Adrenal gland (tissue), 12 donors: Measurements from ENCODE around the gene LAMA5. TPM values are rescaled to one million over a fixed set of nuclear protein-coding genes. Genes with fewer than 3 reads are reported as not detected.
A peak's percentile ranks its signal among the peaks of the same experiment; 100 is the strongest.

Experiments used
- DNase-seq, 7 donors: peaks; one replicate each; pipeline ENCODE4 v3.0.0-alpha.2; 2019 to 2020
- H3K27ac ChIP-seq, 5 donors: fragments of 200-600 bp; sonication (generic) in 4 of 5; 1 replicate in 3 of 5; 2 replicates in 2 of 5; pipeline versions ENCODE4 v1.5.1 to v1.8.0; 2016 to 2020; ENCODE audit warnings: mild to moderate bottlenecking in 1 of 5
- H3K27me3 ChIP-seq: fragments of 200-600 bp; 2 replicates; pipeline ENCODE4 v1.8.0; 2021
- H3K36me3 ChIP-seq, 2 donors: fragments of 200-600 bp; replicated peaks in 1 of 2; 1 replicate in 1 of 2; 2 replicates in 1 of 2; pipeline versions ENCODE4 v1.5.1 to v1.8.0; 2018 to 2022
- H3K4me1 ChIP-seq, 2 donors: fragments of 200-600 bp; replicated peaks in 1 of 2; 1 replicate in 1 of 2; 2 replicates in 1 of 2; pipeline versions ENCODE4 v1.5.1 to v1.8.0; 2018 to 2021
- H3K4me3 ChIP-seq, 4 donors: fragments of 200-600 bp; sonication (generic) in 3 of 4; one replicate each; pipeline ENCODE4 v1.5.1; 2016 to 2018
- H3K9me3 ChIP-seq, 3 donors: fragments of 200-600 bp; sonication (generic) in 1 of 3; replicated peaks in 1 of 3; 1 replicate in 2 of 3; 2 replicates in 1 of 3; pipeline versions ENCODE4 v1.5.1 to v1.8.0; 2016 to 2021
- POLR2A ChIP-seq, 2 donors: fragments of 450-650 bp; IDR thresholded peaks; one replicate each; pipeline ENCODE4 v1.6.1; 2017; ENCODE audit warnings: antibody characterized with exemption in 2 of 2, mild to moderate bottlenecking in 2 of 2, moderate library complexity in 1 of 2
- WGBS, 4 donors: extraction: QIAGEN DNeasy Blood & Tissue Kit in 2 of 4; methylation state at CpG; one replicate each; pipeline versions ENCODE4 v1.1.5 to v1.1.7; 2013 to 2017; 5-methylcytosine and 5-hydroxymethylcytosine counted together
- intact Hi-C, 2 donors: fragments of 100-400 bp; cut with DNase I; formaldehyde crosslinking; loops; one replicate each; pipeline versions ENCODE4 v1.14.1 to v1.15.0; 2022 to 2023
- polyA plus RNA-seq, 3 donors: library from polyadenylated mRNA; stranded (reverse); fragments of 200-250 nt in 2 of 3; fragments of 350-450 nt in 1 of 3; fragmentation: Illumina TruSeq in 1 of 3; extraction: RNeasy Lipid Tissue Mini Kit (QIAGEN cat#74804) in 1 of 3; gene quantifications; one replicate each; pipeline ENCODE4 v1.2.3, GENCODE V29; 2013 to 2014
- total RNA-seq, 9 donors: library from RNA; depleted of rRNA in 4 of 9; stranded (reverse); fragments of >200 nt in 4 of 9; fragments of 120-200 nt in 1 of 9; fragmentation: NEBNext Ultra II Directional in 1 of 9; extraction: Animal tissue kit (Norgen Biotek cat#: 25700) in 1 of 9; gene quantifications; one replicate each; pipeline versions ENCODE4 v1.1.0 to v1.2.4, GENCODE V29; 2013 to 2023
- TF ChIP-seq, protein P1 (sequence below), 6 experiments: fragments of 450-650 bp in 4 of 6; fragments of 200-600 bp in 2 of 6; sonication (generic) in 1 of 6; IDR thresholded peaks; 1 replicate in 5 of 6; 2 replicates in 1 of 6; pipeline versions ENCODE4 v1.5.1 to v1.8.0; 2016 to 2021; ENCODE audit warnings: antibody characterized with exemption in 6 of 6, mild to moderate bottlenecking in 2 of 6, moderate library complexity in 1 of 6
- donor health status: healthy with polysubstance abuse.
- donor health status: Bipolar disorder and iron deficiency.
- donor health status: DM: yes; HTN: yes; CAD: no.
- donor health status: DM: no; HTN: no; CAD: no.
- donor health status: DM: no; HTN: no; CAD: no.
- donor health status: DM: yes; HTN: yes; CAD: no.

The LAMA5 gene
- total and polyA plus RNA-seq, 12 donors = 2.0 to 537 (median 100) TPM

DNA sequence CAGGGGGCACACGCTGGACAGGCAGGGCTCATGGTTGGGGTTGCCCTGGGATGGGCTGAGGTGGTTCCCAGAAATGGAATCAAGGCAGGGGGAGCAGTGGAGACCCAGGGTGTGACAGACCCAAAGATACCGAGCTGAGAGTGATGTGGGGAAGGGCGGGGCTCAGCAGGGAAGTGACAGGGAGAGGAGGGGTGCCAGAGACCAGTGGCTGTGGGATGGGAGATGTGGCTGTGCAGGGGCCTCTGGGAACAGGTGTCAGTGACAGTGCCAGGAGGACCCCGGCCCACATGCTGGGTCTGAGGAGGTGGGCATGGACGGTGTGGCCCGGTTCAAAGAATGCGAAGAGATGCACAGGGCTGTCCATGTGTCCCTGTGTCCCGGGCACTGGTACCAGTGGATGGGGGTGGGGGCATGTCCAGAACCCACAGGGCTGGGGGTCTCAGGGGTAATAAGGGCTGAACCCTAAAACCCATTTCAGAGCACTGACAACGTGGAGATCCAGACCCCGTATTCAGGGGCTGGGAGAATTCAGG, 38.9 kb upstream of the LAMA5 start:
- intact Hi-C loops = no loop called here
- peak overlapping the region in 2 of 4 donors; percentile 48 to 90 for H3K4me3 ChIP-seq
- H3K4me1 ChIP-seq = peaks cover 26 to 31% of the 10 kb centered on the region in 2 donors
- no peaks in the 10 kb centered on the region for H3K9me3 ChIP-seq
- H3K27ac ChIP-seq = no peak overlapping the region
- TF ChIP-seq, protein P1, sequence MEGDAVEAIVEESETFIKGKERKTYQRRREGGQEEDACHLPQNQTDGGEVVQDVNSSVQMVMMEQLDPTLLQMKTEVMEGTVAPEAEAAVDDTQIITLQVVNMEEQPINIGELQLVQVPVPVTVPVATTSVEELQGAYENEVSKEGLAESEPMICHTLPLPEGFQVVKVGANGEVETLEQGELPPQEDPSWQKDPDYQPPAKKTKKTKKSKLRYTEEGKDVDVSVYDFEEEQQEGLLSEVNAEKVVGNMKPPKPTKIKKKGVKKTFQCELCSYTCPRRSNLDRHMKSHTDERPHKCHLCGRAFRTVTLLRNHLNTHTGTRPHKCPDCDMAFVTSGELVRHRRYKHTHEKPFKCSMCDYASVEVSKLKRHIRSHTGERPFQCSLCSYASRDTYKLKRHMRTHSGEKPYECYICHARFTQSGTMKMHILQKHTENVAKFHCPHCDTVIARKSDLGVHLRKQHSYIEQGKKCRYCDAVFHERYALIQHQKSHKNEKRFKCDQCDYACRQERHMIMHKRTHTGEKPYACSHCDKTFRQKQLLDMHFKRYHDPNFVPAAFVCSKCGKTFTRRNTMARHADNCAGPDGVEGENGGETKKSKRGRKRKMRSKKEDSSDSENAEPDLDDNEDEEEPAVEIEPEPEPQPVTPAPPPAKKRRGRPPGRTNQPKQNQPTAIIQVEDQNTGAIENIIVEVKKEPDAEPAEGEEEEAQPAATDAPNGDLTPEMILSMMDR (IDR thresholded peaks at IDR 0.05) = no peak
- TF ChIP-seq POLR2A (IDR thresholded peaks at IDR 0.05) = no peak
- no peak for DNase-seq
- no peaks in the 10 kb centered on the region for H3K36me3 ChIP-seq
- H3K27me3 ChIP-seq = no peaks in the 10 kb centered on the region
- WGBS, 4 donors = 51 to 68% (median 65%) methylated on average over 10 of the region's 10 CpGs

DNA sequence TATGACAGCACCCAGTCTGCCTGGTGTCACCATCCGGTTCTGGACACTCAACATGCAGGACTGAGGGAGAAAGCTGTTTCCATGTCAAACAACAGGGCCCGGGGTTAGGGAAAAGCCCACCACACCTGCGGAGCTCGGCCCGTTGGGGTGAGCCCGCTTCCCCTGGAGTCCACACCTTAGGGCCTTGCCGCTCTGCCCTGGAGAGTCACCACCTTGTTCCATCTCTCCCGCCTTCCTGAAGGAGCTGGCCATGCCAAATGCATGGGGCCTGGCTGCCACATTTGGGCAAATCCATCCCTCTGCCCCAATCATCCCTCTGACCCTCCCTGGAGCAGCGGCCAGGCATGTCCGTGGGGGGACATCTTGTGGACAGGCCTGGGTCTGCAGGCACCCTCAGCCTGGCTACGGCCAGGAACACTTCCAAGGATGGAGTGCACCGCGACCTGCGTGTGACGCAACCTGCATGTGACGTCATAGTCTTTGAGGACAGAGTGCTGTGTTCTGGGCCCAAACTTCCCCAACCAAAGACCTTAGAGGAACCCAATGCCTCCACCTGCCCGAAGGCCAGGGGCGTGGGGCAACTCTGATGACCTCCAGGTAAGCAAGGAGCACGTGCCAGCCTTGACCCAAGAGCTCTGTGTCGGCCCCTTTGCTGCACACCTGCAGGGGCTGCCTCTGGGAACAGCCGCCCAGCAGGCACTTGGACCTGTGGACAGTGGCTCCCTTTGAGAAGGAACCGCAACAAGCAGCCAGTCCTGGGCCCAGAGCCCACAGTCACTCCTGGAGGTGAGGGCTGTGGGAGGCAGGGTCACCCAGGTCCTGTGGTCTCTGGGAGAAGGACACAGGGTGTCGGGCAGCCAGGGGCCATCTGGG, 38.2 kb upstream of the LAMA5 start:
- no peaks in the 10 kb centered on the region for H3K9me3 ChIP-seq
- H3K27ac ChIP-seq = no peak overlapping the region
- peak; percentile 49 to 84 (median 67) for DNase-seq
- no peaks in the 10 kb centered on the region for H3K27me3 ChIP-seq
- H3K4me3 ChIP-seq = no peak overlapping the region
- intact Hi-C loops = no loop called here
- peaks cover 24 to 29% of the 10 kb centered on the region in 2 donors for H3K4me1 ChIP-seq
- no peaks in the 10 kb centered on the region for H3K36me3 ChIP-seq
- TF ChIP-seq POLR2A (IDR thresholded peaks at IDR 0.05) = no peak
- TF ChIP-seq, protein P1 (IDR thresholded peaks at IDR 0.05) = peak in 5 of 6 experiments; percentile 50 to 69 (median 59)
- WGBS, 4 donors = 62 to 97% (median 66%) methylated on average over 8 to 23 of the region's 23 CpGs

DNA sequence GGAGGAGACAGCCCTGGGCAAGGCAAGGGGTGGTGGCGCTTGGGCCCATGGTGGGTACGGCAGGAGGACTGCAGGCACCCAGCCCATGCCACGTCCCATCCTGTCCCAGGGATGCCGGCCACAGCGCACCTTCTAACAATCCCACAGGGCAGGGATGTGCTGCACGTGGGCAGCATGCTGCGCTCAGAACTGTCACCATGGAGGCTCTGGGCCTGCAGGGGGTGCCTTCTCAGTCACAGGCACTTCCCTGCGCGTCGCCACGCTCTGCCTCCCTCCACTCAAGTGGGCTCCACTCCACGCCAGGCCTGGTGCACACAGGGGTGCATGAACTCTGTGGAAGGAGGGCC, 37.6 kb upstream of the LAMA5 start:
- no peak overlapping the region for H3K4me3 ChIP-seq
- WGBS, 4 donors = 97 to 100% (median 98%) methylated on average over 3 to 12 of the region's 12 CpGs
- no peaks in the 10 kb centered on the region for H3K9me3 ChIP-seq
- no peak for DNase-seq
- H3K27me3 ChIP-seq = no peaks in the 10 kb centered on the region
- no peak overlapping the region for H3K27ac ChIP-seq
- H3K4me1 ChIP-seq = peaks cover 18 to 23% of the 10 kb centered on the region in 2 donors
- intact Hi-C loops = no loop called here
- no peaks in the 10 kb centered on the region for H3K36me3 ChIP-seq
- TF ChIP-seq, protein P1 (IDR thresholded peaks at IDR 0.05) = no peak
- TF ChIP-seq POLR2A (IDR thresholded peaks at IDR 0.05) = no peak

DNA sequence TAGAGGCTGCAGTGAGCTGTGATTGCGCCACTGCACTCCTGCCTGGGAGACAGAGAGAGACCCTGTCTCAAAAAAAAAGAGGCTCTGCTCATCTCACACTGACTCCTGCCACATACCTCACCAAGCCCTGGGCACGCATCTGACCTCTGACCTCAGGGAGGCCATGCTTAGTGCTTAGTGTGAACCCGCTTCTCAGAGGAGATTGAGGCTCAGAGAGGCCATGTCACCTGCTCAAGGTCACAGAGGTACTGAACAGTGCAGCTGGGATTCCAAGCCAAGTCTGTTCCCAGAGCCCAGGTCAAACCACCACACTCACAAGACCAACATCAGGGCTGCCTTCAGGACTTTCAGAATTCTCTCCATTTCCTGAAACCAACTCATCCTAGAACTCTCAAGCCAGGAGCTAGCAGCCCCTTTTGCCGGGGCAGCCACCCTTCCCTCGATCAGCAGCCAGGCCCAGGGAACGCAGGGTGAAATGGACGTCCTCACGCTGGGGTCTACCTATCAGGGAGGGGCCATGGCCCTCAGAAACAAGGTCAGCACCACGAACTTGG, 37.1 kb upstream of the LAMA5 start:
- WGBS, 4 donors = 83 to 89% (median 85%) methylated on average over 7 to 9 of the region's 9 CpGs
- TF ChIP-seq POLR2A (IDR thresholded peaks at IDR 0.05) = no peak
- TF ChIP-seq, protein P1 (IDR thresholded peaks at IDR 0.05) = no peak
- Histone ChIP-seq H3K27ac (no peak overlapping the region), H3K27me3 (no peaks in the 10 kb centered on the region), H3K4me1 (peaks cover 16 to 19% of the 10 kb centered on the region in 2 donors), H3K9me3 (no peaks in the 10 kb centered on the region), H3K4me3 (no peak overlapping the region), H3K36me3 (no peaks in the 10 kb centered on the region)
- no peak for DNase-seq
- intact Hi-C loops = no loop called here
